ENCODE measurements around the gene SDCCAG8. TPM values are rescaled to one million over a fixed set of nuclear protein-coding genes. Genes with fewer than 3 reads are reported as not detected.

Gene SDCCAG8
- total RNA-seq, 2 donors from 2014 or later, result 18.4 to 18.8 TPM

GRCh38 chr1:243217349-243217748 lies 38.5 kb upstream of the SDCCAG8 start:
- H3K4me1 ChIP-seq, result no peaks in the 10 kb centered on the region
- no peaks in the 10 kb centered on the region for H3K36me3 ChIP-seq
- no peaks in the 10 kb centered on the region for H3K9me3 ChIP-seq
- no peak overlapping the region for H3K27ac ChIP-seq
- no peak overlapping the region for H3K9ac ChIP-seq (ENCODE audit: low read depth in 2 of 2, low read length in 2 of 2)
- DNase-seq, result no peak
- TF ChIP-seq CTCF (IDR thresholded peaks at IDR 0.05), result no peak
- no peaks in the 10 kb centered on the region for H3K27me3 ChIP-seq
- intact Hi-C loops (cut with DNase I), result no loop called here
- H3K4me3 ChIP-seq, result no peak overlapping the region

- Histone ChIP-seq H3K4me3 (no peak overlapping the region), H3K9ac (ENCODE audit: low read depth in 2 of 2, low read length in 2 of 2) (no peak overlapping the region), H3K4me1 (no peaks in the 10 kb centered on the region), H3K36me3 (no peaks in the 10 kb centered on the region), H3K9me3 (no peaks in the 10 kb centered on the region), H3K27me3 (no peaks in the 10 kb centered on the region), H3K27ac (no peak overlapping the region)
- DNase-seq, result no peak
- no peak for TF ChIP-seq CTCF (IDR thresholded peaks at IDR 0.05)
- intact Hi-C loops (cut with DNase I), result no loop called here
These were observed 37.8 kb upstream of the SDCCAG8 start for GRCh38 chr1:243218059-243218458.

- Histone ChIP-seq H3K9ac (ENCODE audit: low read depth in 2 of 2, low read length in 2 of 2) (no peak overlapping the region), H3K9me3 (no peaks in the 10 kb centered on the region), H3K27me3 (no peaks in the 10 kb centered on the region), H3K27ac (no peak overlapping the region), H3K36me3 (no peaks in the 10 kb centered on the region), H3K4me3 (no peak overlapping the region), H3K4me1 (no peaks in the 10 kb centered on the region)
- DNase-seq, result no peak
- TF ChIP-seq CTCF (IDR thresholded peaks at IDR 0.05), result no peak
- intact Hi-C loops (cut with DNase I), result no loop called here
These were observed 28.2 kb upstream of the SDCCAG8 start for GRCh38 chr1:243227622-243228021.

DNA sequence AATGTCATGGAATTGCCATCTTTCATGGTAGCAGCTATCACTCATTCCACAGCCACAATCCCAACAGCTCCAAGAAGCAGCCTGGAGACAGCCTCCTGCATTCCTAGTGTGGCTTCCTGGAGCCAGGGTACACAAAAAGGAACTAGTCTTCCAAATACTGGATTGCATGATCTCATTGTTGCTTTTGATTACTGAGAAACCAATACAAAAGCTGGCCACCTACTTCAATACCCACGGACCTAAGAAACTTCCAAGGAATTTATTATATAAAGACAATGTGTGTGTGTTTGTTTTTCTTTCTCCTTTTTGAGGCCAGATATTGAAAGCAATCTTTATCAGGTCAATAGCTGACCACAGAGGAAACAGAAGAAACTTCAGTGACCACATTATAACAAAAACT lies 26.3 kb upstream of the SDCCAG8 start:
- H3K36me3 ChIP-seq, result no peaks in the 10 kb centered on the region
- no peaks in the 10 kb centered on the region for H3K9me3 ChIP-seq
- no peak overlapping the region for H3K27ac ChIP-seq
- H3K4me1 ChIP-seq, result no peaks in the 10 kb centered on the region
- no peak overlapping the region for H3K9ac ChIP-seq (ENCODE audit: low read depth in 2 of 2, low read length in 2 of 2)
- intact Hi-C loops (cut with DNase I), result no loop called here
- no peaks in the 10 kb centered on the region for H3K27me3 ChIP-seq
- no peak for TF ChIP-seq CTCF (IDR thresholded peaks at IDR 0.05)
- no peak overlapping the region for H3K4me3 ChIP-seq
- DNase-seq, result no peak

- Histone ChIP-seq H3K4me1 (no peaks in the 10 kb centered on the region), H3K9me3 (no peaks in the 10 kb centered on the region), H3K9ac (ENCODE audit: low read depth in 2 of 2, low read length in 2 of 2) (no peak overlapping the region), H3K36me3 (no peaks in the 10 kb centered on the region), H3K27ac (no peak overlapping the region), H3K4me3 (no peak overlapping the region), H3K27me3 (no peaks in the 10 kb centered on the region)
- TF ChIP-seq CTCF (IDR thresholded peaks at IDR 0.05), result no peak
- no peak for DNase-seq
- intact Hi-C loops (cut with DNase I), result no loop called here
These were observed 24.9 kb upstream of the SDCCAG8 start for GRCh38 chr1:243230914-243231313.

DNA sequence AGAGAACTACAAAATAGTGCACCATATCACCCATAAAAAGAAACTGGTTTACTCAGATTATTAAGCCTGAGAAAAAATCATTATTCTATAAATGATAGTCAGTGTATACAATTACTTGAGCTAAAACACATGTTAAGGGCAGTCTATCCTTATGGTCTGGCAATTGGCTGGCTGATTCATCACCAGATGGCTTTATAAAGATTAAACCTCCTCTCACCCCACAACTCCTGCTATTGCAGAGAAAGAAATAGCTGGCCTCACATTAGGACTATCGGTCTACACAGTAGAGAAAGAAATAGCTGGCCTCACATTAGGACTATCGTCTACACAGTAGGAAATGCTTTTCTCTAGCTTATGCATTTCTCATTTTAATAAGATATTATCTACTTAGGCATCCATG lies 21.9 kb upstream of the SDCCAG8 start:
- H3K4me1 ChIP-seq, result no peaks in the 10 kb centered on the region
- no peak for TF ChIP-seq CTCF (IDR thresholded peaks at IDR 0.05)
- H3K4me3 ChIP-seq, result no peak overlapping the region
- H3K36me3 ChIP-seq, result no peaks in the 10 kb centered on the region
- H3K27ac ChIP-seq, result no peak overlapping the region
- no peaks in the 10 kb centered on the region for H3K27me3 ChIP-seq
- H3K9ac ChIP-seq (ENCODE audit: low read depth in 2 of 2, low read length in 2 of 2), result no peak overlapping the region
- H3K9me3 ChIP-seq, result no peaks in the 10 kb centered on the region
- intact Hi-C loops (cut with DNase I), result no loop called here
- no peak for DNase-seq
